ENCODE data around the gene WDR46. TPM values are rescaled to one million over a fixed set of nuclear protein-coding genes. Genes with fewer than 3 reads are reported as not detected.
A peak's percentile ranks its signal among the peaks of the same experiment; 100 is the strongest.

The WDR46 gene
- total and polyA plus RNA-seq, 2 of the 8 experiments (the other 6 are each of a cell fraction or from before 2014, with no cell fraction given), result 69.7 to 91.0 TPM

GRCh38 chr6:33248932-33249731, 39.9 kb downstream of the WDR46 start:
- Histone ChIP-seq H2AFZ (ENCODE audit: low read length) (0 out of 2 replicates have a peak overlapping the region, but pooled peaks have one; percentile 77), H4K20me1 (replicated peaks in 1 of 2; ENCODE audit: control insufficient read depth in 1 of 2, insufficient read depth in 2 of 2, low read length in 2 of 2) (no peaks in the 10 kb centered on the region), H3K4me2 (ENCODE audit: insufficient read depth in 1 of 2, low read depth in 2 of 2, low read length in 2 of 2) (peak overlapping the region; percentile 63 to 98), H2BK120ac (replicated peaks; ENCODE audit: low read depth, low read length) (no peak overlapping the region), H3K9ac (replicated peaks in 1 of 4; ENCODE audit: extremely low read depth in 1 of 4, low read depth in 3 of 4, low read length in 3 of 4) (peak overlapping the region; percentile 40 to 72 (median 57)), H3K4me3 (ENCODE audit: extremely low read depth in 1 of 4, insufficient read depth in 2 of 4, low read depth in 3 of 4, low read length in 4 of 4) (peak overlapping the region; percentile 33 to 73 (median 70)), H3K23ac (ENCODE audit: insufficient read length) (no peak overlapping the region), H3K79me2 (ENCODE audit: control insufficient read depth in 1 of 2, insufficient read depth in 2 of 2, low read length in 2 of 2) (no peaks in the 10 kb centered on the region), H2BK5ac (ENCODE audit: low read depth, low read length) (peak overlapping the region; percentile 5; the same call in 1 of the 2 replicates), H3K27me3 (replicated peaks in 1 of 4; ENCODE audit: control insufficient read depth in 3 of 4, extremely low read depth in 1 of 4, insufficient read depth in 3 of 4, low read length in 3 of 4) (peaks cover 0 to 21% (median 11%) of the 10 kb centered on the region in 4 experiments; a peak in 6 of 7 replicates), H3K14ac (ENCODE audit: insufficient read length) (no peak overlapping the region), H2BK12ac (ENCODE audit: low read depth, low read length) (no peak overlapping the region), H2AK5ac (ENCODE audit: low read depth, low read length) (no peak overlapping the region), H3K23me2 (ENCODE audit: low read depth, low read length) (peaks cover 9% of the 10 kb centered on the region; the same call in 1 of the 2 replicates), H4K91ac (replicated peaks; ENCODE audit: insufficient read length, low read length) (no peak overlapping the region), H3K79me1 (ENCODE audit: low read depth, low read length) (no peaks in the 10 kb centered on the region), H3K56ac (replicated peaks; ENCODE audit: insufficient read length, low read depth, low read length) (no peak overlapping the region), H3K9me3 (ENCODE audit: insufficient read depth in 2 of 2, low read depth in 1 of 2, low read length in 1 of 2) (no peaks in the 10 kb centered on the region), H2BK15ac (ENCODE audit: low read length) (no peak overlapping the region), H3K4ac (replicated peaks; ENCODE audit: insufficient read length, low read depth, low read length) (no peak overlapping the region), H4K8ac (ENCODE audit: extremely low read depth, insufficient read depth, low read length) (no peak overlapping the region), H4K5ac (ENCODE audit: insufficient read length, low read depth, low read length) (no peak overlapping the region), H2BK20ac (ENCODE audit: low read length) (no peak overlapping the region), H3K4me1 (replicated peaks in 1 of 4; ENCODE audit: control insufficient read depth in 3 of 4, insufficient read depth in 4 of 4, low read length in 3 of 4) (peaks cover 0 to 10% (median 7%) of the 10 kb centered on the region in 4 experiments; a peak in 4 of 7 replicates), H3K27ac (ENCODE audit: low read depth, low read length) (peak overlapping the region; percentile 44; the same call in 1 of the 2 replicates), H3K18ac (ENCODE audit: extremely low read depth, low read length) (no peak overlapping the region), H3K36me3 (ENCODE audit: control insufficient read depth in 2 of 4, insufficient read depth in 4 of 4, low read length in 3 of 4) (peaks cover 0 to 2% (median 0%) of the 10 kb centered on the region in 4 experiments; a peak in 1 of 8 replicates)
- FAIRE-seq (peak; percentile 85), DNase-seq (ENCODE audit: low read depth in 1 of 2, low spot score in 2 of 2) (peak; percentile 95 to 97)
- ChIA-PET CTCF (ENCODE audit: partially characterized antibody) (interaction anchor here (1.0 to 7.9 kb wide), 35 partner anchors 11 to 316 kb away, joined by 3 to 107 read pairs (median 5); partner anchors contain the start of genes B3GALT4, HSD17B8, RING1 and RPS18), POLR2A (ENCODE audit: partially characterized antibody) (interaction anchor here (0.7 to 3.0 kb wide), 22 partner anchors 10 to 281 kb away, joined by 3 to 26 read pairs (median 4); partner anchors contain the start of genes B3GALT4, PFDN6, RING1 and RPS18)
- 2% methylated on average over 57 of the region's 58 CpGs; no CpG with 5 or more reads in 1 of the 2 experiments for WGBS, 2 experiments (ENCODE audit: extremely low coverage in 1 of 2, insufficient coverage in 1 of 2, insufficient read length in 1 of 2, insufficient replicate concordance in 2 of 2, low coverage in 1 of 2, low lambda C conversion rate in 2 of 2, missing lambda C conversion rate in 1 of 2)
- TF ChIP-seq TEAD4 (IDR thresholded peaks at IDR 0.05; ENCODE audit: low read depth, low read length) (0 out of 2 replicates have a peak, but pooled peaks have one; percentile 20), SRF (IDR thresholded peaks at IDR 0.05; ENCODE audit: low read depth, low read length) (no peak), TAF1 (IDR thresholded peaks at IDR 0.05; ENCODE audit: low read depth, low read length) (peak; percentile 36; the same call in 1 of the 2 replicates), SIN3A (conservative IDR thresholded peaks at IDR 0.05 in 1 of 2, IDR thresholded peaks at IDR 0.05 in 1 of 2; ENCODE audit: low read depth in 1 of 2, low read length in 2 of 2) (peak in 1 of 2 experiments; percentile 70; a peak in 2 of 4 replicates), MAX (IDR thresholded peaks at IDR 0.05) (peak; percentile 46; the same call in 1 of the 2 replicates), SP2 (IDR thresholded peaks at IDR 0.05; ENCODE audit: low read length) (peak; percentile 19; the same call in 1 of the 2 replicates), SP1 (IDR thresholded peaks at IDR 0.05; ENCODE audit: low read depth, low read length) (peak; percentile 70; the same call in 1 of the 2 replicates), BRCA1 (IDR thresholded peaks at IDR 0.05; ENCODE audit: low read depth, low read length) (no peak), CHD2 (IDR thresholded peaks at IDR 0.05; ENCODE audit: low read length) (peak; percentile 64), SUZ12 (IDR thresholded peaks at IDR 0.05; ENCODE audit: low read length) (peak; percentile 3; the same call in 1 of the 2 replicates), POLR2AphosphoS5 (IDR thresholded peaks at IDR 0.05; ENCODE audit: low read depth, low read length) (peak; percentile 46; the same call in 1 of the 2 replicates)
